Measurements from ENCODE around the gene PURA.
A peak's percentile ranks its signal among the peaks of the same experiment; 100 is the strongest.

The PURA gene

DNA sequence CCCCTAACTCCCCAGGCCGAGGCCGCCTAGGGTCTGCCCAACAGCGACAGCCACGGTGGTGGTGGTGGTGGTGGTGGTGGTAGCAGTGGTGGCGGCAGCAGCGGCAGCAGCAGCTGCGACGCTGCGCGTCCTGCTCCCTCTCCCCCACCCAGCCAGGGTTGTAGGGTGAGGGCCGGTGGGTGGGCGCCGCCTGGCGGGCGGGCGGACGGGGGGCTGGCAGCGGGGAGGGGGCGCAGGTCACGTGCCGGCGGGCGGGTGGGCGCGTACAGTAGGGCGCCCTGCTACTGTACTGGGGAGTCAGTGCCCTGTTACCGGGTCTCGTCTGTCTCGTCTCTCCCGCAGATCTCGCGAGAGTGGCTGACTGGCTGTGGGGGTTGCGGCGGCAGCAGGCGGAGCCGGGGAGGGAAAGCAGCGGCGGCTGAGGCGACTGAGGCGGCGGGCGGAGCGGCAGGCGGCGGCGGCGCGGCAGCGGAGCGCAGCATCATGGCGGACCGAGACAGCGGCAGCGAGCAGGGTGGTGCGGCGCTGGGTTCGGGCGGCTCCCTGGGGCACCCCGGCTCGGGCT, at the start of gene PURA:
TSS of gene PURA (plus strand) at position 411 of the 565 bp plus-strand sequence. CDS start at position 484, 73 bp downstream.
- peak; percentile 87 to 96 for DNase-seq

DNA sequence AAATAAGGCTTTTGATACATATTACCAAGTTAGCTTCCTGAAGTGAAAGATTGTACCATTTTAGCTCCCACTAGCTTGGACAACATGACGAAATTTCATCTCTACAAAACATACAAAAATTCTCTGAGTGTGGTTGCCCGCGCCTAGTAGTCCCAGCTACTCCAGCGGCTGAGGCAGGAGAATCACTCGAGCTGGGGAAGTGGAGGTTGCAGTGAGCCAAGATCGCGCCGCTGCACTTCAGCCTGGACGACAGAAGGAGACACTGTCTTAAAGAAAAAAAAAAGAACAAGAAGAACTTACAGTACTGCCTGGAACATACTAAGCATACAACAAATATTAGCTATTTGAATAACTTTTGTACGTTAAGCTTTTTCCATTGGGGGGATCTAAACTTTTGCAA, 41.1 kb upstream of the PURA start:
- no peak for DNase-seq

DNA sequence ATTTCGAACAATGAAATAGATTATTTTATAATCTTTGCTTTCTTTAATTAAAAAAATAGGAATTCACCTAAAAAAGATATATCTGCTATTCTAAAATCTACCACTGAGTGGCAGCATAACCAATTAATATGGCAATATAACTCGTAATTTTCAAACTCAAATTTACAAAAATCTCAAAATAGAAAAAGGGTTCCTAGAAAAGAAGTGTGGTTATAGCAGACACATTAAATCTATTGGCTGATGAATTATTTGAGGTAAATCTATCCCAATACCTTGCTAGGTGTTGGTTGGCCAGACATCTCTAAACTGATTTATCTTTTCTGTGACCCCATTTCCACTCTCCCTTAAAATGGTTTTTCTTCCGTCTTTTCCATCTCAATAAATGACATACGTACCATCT, 40.6 kb upstream of the PURA start:
- peak; percentile 3 to 74 for DNase-seq

DNA sequence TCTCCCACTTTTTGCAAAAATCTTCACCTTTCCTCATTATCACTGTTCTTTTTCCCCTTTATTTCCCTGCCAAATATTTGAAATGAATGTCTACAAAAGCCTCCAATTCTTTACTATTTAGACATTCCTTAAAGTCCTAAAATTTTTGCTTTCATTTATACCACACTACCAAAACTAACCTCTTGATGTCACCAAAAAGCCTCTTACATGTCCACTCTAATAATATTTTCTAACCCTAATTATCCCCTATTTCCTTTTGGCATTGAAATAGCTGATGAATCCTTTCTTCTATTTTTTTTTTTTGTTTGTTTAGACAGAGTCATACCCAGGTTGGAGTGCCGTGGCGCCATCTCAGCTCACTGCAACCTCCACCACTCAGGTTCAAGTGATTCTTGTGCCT, 38.5 kb upstream of the PURA start:
- DNase-seq, result no peak

DNA sequence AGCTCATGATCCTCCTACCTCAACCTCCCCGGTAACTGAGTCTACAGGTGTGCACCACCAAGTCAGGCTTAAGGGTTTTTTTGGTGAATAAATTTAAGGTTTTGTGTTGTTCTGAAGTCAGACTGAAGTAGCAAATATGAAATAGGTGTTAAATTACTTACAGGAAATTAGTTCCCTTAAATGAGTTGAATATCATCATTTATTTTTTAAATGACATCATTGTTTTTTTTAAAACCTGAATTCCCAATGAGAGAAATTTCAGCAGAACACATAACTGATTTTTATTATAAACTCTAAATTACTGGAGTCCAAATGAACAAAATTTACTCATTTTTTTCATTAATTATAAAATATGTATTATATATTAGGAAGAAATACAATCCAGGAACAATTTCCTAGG, 37.8 kb upstream of the PURA start:
- DNase-seq, result no peak

DNA sequence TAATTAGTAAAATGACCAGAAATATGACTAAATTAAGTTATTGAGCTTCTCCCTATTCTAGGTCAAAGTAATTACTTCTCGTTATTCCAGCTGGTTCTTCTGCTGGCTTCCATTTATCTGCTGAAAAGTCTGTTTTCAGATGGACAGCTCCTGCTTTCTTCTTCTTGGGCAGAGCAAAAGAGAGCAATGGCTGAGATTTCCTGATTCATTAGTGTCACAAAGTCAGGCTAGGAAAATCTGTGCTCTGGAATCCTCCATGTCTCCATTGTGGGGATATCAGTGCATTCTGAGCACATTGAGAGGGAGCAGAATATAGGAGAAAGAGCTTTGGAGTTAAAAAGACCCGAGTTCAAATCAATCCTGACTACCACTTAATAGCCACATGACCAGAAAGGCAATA, 37.1 kb upstream of the PURA start:
- DNase-seq, result no peak

DNA sequence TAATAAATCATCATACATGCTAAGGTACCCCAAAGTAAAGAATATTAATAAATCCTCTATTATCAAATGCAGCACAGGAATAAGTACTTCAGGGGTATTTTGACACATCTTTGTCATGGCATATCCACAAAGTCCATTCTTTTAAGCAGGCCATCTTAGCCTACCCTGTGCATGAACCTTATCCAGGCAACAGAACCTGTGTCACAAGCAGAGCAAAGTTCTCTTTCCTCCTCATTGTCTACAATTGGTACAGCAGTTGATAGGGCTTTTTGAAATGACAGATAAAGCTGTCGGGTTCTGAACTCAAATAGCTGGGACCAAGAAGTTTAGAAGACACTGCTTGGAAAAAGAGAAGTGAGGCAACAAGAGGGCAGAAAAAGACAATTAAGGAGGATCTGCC, 30.8 kb upstream of the PURA start:
- DNase-seq, result no peak

DNA sequence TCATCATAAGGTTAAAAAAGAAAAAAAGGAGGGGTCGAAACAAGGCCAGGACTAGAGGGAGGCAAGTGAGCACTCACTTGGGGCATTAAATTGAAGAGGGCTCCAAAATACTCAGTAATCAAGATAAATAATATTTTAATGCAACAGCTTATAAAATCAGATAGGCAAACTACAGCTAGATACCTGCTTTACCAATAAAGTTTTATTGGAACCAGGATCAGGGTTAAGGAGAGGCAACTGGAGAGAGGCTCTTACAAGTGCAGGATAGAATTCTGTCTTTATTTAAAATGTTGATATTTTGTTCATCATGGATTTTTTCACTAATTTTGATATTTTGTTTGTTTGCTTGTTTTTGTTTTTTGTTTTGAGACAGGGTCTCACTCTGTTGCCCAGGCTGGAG, 30.3 kb upstream of the PURA start:
- DNase-seq, result no peak

DNA sequence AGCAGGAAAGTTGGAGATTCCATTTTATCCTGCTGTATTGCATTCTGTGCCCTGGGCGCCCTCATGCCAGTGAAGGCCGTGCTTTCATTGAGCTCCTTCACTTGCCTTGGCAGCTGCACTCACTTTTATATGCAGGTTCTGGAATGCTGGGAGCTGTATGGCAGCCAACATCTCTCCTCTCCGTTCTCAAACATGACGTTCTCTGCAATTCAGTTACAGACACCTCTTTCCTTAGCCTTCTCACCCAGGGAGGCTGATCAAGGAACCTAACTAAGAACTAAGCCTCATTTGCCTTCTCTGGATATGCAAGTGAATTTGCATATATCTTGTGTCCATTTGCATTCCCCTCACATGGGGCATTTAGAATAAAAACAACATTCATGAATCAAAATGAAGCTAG, 29.4 kb upstream of the PURA start:
- DNase-seq, result no peak

DNA sequence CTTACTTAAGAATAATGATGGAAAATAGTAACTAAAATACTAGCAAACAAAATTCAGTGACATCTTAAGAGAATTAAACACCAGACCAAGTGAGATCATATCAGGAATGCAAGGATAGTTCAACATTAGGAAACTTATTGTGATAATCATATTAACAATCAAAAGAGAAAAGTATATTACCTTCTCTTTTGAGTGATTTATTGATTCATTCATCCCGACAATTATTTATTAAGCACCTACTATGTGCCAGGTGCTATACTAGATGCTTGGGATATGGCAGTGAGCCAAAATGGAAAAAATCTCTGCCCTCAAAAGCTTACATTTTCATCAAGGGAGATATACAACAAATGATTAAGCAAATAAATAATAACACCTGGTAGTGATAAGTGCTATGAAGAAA, 23.7 kb upstream of the PURA start:
- no peak for DNase-seq

DNA sequence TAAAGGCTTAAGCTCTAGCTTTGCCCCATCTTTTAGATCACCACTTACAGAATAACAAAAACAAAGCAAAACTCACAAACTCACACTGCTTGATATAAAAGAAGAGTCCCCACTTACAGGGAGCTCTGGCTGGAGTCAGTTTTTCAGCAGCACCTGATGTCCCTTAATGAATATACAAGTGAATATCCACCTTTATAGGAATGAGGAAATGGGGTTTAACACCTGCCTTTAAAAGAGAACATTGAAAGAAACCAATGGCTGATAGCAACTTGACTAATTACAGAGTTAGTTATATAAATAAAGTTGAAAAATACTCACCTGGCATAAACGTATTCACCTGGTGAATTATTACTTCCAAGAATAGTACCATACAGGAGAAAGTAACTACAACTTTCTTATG, 20.7 kb upstream of the PURA start:
- DNase-seq, result no peak

DNA sequence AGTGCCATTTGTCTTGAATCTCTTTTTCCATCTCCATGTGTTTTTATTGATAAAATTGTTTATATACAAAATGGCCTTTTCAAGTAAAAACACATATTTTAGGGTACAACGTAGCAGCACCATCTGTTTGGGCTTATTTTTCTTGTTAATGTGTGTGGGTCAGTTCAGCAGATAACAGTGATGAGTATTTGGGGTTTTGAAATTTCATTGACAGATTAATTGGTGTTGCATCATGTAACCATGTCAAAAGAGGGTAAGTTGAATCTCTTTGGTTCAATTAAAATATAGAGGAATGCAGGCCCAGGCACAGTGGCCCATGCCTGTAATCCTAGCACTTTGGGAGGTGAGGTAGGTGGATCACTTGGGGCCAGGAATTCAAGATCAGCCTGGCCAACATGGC, 20.0 kb upstream of the PURA start:
- no peak for DNase-seq

DNA sequence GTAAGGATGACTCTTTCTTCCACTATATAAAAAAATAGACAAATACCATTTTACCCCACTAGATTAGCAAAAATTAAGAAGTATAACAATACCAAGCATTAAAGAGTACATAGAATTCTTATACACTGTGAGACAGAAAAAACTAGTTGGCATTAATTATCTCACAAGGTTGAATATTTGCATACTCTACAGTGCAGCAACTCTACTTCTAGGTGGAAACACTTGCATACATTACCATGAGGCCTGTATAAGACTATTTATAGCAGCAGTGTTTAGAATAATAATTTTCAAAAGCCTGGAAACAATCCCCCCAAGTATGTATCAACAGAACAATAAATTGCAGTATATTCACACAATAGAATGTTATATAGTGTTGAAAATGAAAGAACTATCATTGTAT, 19.0 kb upstream of the PURA start:
- DNase-seq, result no peak

DNA sequence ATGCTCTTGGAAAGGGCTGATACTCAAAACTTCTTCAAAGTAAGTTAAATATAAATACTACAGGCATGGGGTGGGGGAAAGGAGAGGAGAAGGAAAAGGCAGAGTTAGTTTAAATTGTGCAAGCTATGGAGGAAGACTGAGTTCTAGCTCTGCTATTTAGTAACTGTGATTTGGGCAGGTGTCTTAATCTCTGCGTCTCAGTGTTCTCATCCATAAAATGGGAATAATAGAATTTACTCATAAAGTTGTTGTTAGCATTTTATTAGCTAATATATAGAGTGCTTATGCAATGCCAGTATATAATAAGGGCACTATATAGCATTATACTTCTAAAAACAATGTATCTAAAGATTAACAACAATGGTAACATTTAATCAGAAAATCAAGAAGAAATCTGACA, 12.7 kb upstream of the PURA start:
- DNase-seq, result no peak

DNA sequence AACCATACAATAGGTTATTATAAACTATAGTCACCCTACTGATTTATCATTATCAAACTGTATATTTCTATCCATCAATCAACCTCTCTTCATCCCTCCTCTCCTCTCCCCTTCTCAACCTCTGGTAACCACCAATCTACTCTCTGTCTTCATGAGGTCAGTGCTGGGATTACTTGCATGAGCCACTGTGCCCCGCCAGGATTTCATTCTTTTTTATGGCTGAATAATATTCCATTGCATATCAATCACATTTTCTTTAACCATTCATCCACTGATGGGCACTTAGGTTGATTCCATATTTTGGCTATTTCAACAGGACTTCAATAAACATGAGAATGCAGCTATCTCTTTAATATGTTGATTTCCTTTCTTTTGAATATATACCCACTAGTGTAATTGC, 10.8 kb upstream of the PURA start:
- DNase-seq, result no peak

DNA sequence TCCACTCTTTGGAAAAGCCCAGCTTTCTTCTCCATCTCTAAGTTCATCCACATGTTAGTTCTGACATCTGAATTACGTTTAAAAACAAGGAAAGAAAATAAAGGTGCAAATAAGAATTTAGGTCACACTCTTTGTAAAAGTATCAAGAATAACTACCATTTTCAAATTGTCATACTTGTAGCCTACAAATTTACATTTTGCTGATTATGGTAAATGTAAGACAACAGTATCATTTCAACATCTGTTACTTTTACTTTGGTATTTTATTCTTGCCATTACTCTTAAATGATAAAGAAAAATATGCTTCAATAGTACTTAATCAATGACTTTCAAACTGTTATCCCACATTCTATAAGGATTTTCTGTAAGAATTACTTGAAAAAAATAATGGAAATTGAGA, 9.8 kb upstream of the PURA start:
- DNase-seq, result no peak

DNA sequence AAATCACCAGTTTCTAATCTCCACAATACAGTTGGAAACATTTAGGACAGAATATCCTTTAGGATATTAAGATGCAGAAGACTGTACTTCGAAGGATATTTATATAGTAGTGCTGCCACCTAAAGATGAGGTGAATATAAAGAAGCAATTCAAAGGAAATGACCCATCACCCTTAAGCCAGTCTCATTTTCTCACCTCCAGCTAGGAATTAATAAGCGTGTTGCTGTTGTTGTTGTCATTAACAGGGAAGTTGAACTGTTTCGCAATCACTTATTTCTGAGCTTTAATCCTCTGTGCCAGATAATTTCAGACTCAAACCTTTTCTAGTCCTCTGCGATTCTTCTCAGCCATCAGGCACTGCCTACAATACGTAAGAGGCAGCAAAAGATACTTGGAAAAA, 7.8 kb upstream of the PURA start:
- DNase-seq, result peak; percentile 21 to 49

DNA sequence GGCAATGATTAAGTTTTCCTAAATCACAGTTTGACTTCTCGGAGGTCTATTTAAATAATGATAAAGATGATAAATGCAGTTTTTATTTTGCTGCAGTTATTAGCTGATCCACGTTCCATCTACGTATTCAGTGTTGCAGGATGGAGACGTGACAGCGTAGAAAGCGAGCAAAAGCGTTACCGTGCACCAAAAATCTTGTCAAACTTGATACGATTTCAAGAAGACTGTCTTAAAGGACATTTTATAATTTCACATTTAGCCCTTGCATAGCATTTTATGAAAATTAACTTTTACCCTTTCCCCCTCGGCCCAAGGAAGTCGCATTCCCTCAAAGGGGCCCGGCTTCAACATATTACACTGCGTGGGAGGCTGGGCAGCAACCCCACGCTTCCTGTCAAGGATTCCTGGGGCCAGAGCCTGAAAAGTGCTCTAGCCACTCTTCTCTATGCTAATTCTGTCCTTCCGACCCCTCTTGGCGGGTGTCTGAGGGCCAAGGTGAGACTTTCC, 7.1 kb upstream of the PURA start:
- no peak for DNase-seq

DNA sequence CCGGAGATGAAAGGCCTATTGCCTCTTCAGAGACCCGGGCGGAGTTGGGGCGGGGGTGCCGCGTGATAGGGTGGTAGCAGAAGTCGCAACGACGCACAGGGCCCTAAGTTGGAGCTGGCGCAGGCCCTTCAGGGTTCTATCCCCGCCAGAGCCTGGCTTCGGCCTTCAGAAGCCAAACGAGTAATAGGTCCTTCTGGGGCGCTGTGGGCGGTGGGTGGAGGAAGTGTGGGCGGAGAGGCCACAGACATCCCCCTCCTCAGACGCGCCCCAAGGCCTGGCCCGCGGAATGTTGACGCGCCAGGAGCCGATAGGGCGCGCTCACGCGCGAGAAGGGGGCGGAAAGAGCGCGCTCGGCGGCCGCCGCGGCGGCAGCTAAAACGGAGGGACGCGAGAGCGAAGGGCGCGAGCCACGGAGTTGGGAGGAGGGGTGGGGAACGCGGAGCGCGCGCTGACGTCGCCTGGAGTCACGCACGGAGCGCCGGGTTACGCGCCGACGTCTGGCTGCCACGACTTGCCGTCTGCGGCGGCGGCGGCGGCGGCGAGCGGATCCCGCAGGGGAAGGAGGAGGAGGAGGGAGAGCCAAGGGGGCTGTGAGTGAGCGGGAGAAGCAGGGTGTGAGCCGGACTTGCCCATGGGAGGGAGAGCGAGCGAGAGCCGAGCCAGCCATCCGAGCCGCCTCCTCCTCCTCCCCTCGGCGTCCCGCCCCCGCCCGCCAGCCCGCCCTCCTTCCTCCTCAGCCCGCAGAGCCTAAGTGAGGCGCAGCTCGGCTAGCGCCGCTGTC, 6.4 kb upstream of the PURA start:
- DNase-seq, result peak; percentile 76 to 77

DNA sequence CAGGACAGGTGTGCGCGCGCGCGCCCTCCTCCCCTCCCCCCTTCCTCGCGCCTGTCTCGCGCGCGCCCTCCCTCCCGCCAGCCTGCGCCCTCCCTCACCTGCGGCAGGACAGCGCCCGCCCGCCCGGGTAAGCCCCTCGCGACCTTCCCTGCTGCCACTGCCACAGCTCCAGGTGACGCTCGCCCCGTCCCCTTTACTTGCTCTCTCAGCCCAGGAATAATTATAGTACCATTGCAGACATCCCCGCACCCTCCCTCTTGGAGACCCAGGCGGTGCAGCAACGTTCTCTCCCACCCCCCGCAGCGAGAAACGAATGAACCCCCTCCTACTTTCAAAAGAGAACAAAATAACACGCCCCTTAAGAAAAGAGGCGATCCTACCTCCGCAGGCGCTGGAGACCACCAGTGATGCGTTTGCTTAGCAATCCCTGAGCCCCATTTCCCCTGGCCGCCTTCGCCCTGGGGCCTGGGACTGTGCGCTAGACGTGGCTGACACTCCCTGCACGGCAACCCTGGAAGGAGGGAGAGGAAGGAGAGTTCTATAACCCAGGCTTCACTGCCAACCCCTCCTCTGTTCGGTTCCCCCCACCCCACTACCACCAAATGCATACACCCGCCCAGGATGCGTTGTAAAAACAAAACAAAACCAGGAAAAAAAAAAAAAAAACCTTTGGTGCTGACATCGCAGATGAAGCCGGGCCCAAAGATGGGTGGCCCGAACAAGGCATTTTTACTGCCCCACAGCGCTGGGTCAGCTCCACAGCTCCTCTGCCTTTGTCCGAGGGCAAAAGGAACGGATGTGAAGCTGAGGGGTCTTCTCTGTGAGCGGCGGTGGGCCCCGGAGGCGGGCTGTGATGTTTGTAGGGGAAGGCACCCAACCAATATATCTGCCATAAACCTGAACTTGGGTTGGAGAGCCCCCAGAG, 5.6 kb upstream of the PURA start:
- DNase-seq, result no peak

DNA sequence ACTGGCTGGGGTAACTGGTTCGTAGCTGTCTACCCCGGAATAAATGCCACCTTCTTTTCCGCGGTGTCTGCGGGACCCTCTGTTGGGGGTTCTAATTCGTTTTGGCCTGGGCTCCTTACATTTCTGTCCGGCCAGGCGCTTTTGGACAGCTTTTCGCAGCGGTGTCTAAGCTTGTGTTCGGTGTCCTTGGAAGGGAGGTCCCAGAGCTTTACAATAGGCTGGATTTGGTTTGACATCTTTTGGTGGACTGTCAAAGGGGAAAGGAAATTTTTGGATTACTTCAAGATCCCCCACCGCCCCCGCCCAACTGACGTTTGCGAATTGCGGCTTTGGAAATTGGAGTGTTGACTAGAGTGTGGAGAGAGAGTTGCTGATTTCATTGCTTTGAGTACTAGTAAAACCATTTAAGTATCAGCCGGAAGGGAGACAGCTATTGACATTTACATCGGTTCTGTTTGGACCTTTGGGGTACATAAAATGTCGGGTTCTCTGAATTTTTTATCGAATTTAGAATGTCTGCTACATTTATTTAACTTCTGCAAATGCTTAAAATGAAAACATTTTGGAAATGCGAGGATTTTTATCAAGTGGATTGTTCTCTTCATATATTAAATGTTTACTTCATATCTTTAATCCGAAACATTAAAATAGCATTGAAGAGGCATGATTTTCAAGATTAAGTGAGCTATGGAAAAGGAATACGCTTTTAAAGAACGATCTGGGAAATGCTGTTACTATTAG, 4.7 kb upstream of the PURA start:
- DNase-seq, result peak in 1 of 2 donors; percentile 13

DNA sequence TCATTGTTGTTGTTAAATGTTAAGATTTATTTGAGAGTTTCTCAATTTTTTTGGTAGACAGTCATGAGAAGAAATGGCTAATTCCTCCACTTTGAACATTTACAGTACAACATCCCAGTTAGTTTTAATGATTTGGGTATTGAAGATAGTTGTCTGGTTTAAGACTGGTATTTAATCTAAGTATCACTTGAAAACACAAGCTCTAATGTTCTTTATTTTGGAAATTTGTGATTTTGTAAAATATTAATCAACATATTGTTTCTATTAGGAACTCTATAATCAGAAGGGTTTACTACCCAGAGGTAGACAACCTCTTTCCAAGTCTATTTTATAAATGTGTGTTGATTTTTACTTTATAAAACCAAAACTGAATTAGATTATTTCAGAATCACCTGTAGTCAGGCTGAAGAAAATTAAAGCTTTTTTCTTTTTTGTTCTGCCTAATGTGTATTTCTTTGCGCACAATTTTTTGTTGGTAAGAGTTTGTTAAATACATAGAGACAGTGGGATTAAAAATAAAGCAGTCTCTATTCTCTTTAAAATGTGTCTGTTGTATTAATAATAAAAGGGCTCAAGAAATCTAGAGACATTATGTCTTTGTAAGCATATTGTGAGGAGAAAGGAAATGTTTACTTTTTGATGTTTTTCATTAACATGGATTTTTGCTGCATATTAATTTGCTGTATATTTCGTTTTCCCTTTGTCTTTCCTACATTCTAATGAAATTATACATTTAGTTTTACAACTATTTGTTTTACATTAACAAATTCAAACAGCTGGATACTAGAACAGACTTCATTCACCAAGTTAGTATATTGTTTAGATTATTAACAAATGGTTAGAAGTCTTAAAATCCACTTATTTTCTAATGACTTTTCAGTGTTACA, 3.9 kb upstream of the PURA start:
- peak in 1 of 2 donors; percentile 10 for DNase-seq
